Natural killer cell (primary cell): ENCODE results near the gene C11orf91. TPM values are rescaled to one million over a fixed set of nuclear protein-coding genes. Genes with fewer than 3 reads are reported as not detected.

Experiments used
- total RNA-seq, 4 donors: library from RNA; stranded (reverse); fragments of 120-200 nt in 1 of 4; gene quantifications; one replicate each; pipeline versions ENCODE4 v1.2.3 to v1.2.4, GENCODE V29; 2013 to 2022

C11orf91 gene
- total RNA-seq, 3 donors from 2014 or later (not counting 1 experiment from before 2014, with no cell fraction given) = not detected

Other genes with a start within 250 kb of the C11orf91 start
- 10 to 100 TPM; 25.0 to 29.4 (median 26.4) TPM for gene CD59, start 35.6 kb upstream of the C11orf91 start, total RNA-seq
- 10 to 100 TPM; 54.9 to 64.7 (median 56.2) TPM for gene FBXO3, start 73.7 kb upstream of the C11orf91 start, total RNA-seq
- 1 to 10 TPM; 2.8 to 9.6 (median 5.6) TPM for gene LMO2, start 191.2 kb upstream of the C11orf91 start, total RNA-seq